Dermis blood vessel endothelial cell (primary cell): ENCODE measurements around the gene DDX49. TPM values are rescaled to one million over a fixed set of nuclear protein-coding genes. Genes with fewer than 3 reads are reported as not detected.

Source experiments
- DNase-seq: peaks from one replicate; pipeline ENCODE4 v3.0.0; 2010
- total RNA-seq: library from RNA; depleted of rRNA; stranded (reverse); fragments of >200 nt; gene quantifications from 2 replicates; pipeline ENCODE4 v1.2.3, GENCODE V29; 2014

Gene DDX49
- total RNA-seq, 1 donor from 2014 or later: 57.9 TPM

GRCh38 chr19:18946335-18946734 lies 26.8 kb downstream of the DDX49 start:
- DNase-seq: no peak

- DNase-seq: no peak
Measured at GRCh38 chr19:18946918-18947317, 27.4 kb downstream of the DDX49 start.

- no peak for DNase-seq
Measured at GRCh38 chr19:18948075-18948975, 28.8 kb downstream of the DDX49 start.

- no peak for DNase-seq
Measured at GRCh38 chr19:18948976-18949356, 29.5 kb downstream of the DDX49 start.

GRCh38 chr19:18949858-18950257 lies 30.3 kb downstream of the DDX49 start:
- DNase-seq: no peak

- DNase-seq: no peak
Measured at GRCh38 chr19:18951721-18952281, 32.3 kb downstream of the DDX49 start.

GRCh38 chr19:18952364-18953003 lies 33.0 kb downstream of the DDX49 start:
- peak; percentile 75 for DNase-seq

- no peak for DNase-seq
Measured at GRCh38 chr19:18954094-18954493, 34.6 kb downstream of the DDX49 start.

- no peak for DNase-seq
Measured at GRCh38 chr19:18955042-18955441, 35.5 kb downstream of the DDX49 start.

- DNase-seq: no peak
Measured at GRCh38 chr19:18960370-18960769, 40.9 kb downstream of the DDX49 start.

GRCh38 chr19:18961767-18962620 lies 42.5 kb downstream of the DDX49 start:
- no peak for DNase-seq

GRCh38 chr19:18964121-18964520 lies 44.6 kb downstream of the DDX49 start:
- DNase-seq: no peak

GRCh38 chr19:18966307-18966706 lies 46.8 kb downstream of the DDX49 start:
- no peak for DNase-seq

- peak; percentile 92 for DNase-seq
Measured at GRCh38 chr19:18967358-18968146, 48.0 kb downstream of the DDX49 start.

GRCh38 chr19:18969931-18970659 lies 50.6 kb downstream of the DDX49 start:
- no peak for DNase-seq

GRCh38 chr19:18972301-18972811 lies 52.8 kb downstream of the DDX49 start:
- DNase-seq: peak; percentile 58

- peak; percentile 36 for DNase-seq
Measured at GRCh38 chr19:18972851-18973250, 53.3 kb downstream of the DDX49 start.

- DNase-seq: no peak
Measured at GRCh38 chr19:18975011-18975410, 55.5 kb downstream of the DDX49 start.

- no peak for DNase-seq
Measured at GRCh38 chr19:18975869-18976268, 56.4 kb downstream of the DDX49 start.
